ENCODE measurements around the gene ATXN2. TPM values are rescaled to one million over a fixed set of nuclear protein-coding genes. Genes with fewer than 3 reads are reported as not detected.

The ATXN2 gene
- total RNA-seq, 4 donors from 2014 or later, result 63.1 to 102 (median 63.8) TPM

- no peaks in the 10 kb centered on the region for H3K27me3 ChIP-seq
- 82 to 88% methylated on average over 11 to 16 of the region's 16 CpGs for WGBS, 2 donors
- intact Hi-C loops (cut with DNase I), result no loop called here
- no peaks in the 10 kb centered on the region for H3K36me3 ChIP-seq
- DNase-seq, result peak; percentile 23 to 44
- H3K4me3 ChIP-seq (replicated peaks in 1 of 3), result no peak overlapping the region
- H3K27ac ChIP-seq, result peak overlapping the region in 2 of 3 donors; percentile 48 to 71
- peaks cover 18 to 66% of the 10 kb centered on the region in 2 donors for H3K4me1 ChIP-seq
- TF ChIP-seq, protein P1, sequence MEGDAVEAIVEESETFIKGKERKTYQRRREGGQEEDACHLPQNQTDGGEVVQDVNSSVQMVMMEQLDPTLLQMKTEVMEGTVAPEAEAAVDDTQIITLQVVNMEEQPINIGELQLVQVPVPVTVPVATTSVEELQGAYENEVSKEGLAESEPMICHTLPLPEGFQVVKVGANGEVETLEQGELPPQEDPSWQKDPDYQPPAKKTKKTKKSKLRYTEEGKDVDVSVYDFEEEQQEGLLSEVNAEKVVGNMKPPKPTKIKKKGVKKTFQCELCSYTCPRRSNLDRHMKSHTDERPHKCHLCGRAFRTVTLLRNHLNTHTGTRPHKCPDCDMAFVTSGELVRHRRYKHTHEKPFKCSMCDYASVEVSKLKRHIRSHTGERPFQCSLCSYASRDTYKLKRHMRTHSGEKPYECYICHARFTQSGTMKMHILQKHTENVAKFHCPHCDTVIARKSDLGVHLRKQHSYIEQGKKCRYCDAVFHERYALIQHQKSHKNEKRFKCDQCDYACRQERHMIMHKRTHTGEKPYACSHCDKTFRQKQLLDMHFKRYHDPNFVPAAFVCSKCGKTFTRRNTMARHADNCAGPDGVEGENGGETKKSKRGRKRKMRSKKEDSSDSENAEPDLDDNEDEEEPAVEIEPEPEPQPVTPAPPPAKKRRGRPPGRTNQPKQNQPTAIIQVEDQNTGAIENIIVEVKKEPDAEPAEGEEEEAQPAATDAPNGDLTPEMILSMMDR (IDR thresholded peaks at IDR 0.05), result no peak
- TF ChIP-seq POLR2A (IDR thresholded peaks at IDR 0.05), result no peak
- H3K9me3 ChIP-seq, result no peaks in the 10 kb centered on the region
Measured at GRCh38 chr12:111435661-111436201, 163.4 kb downstream of the ATXN2 start.

- peak overlapping the region; percentile 48 to 71 (median 59) for H3K27ac ChIP-seq
- no peaks in the 10 kb centered on the region for H3K9me3 ChIP-seq
- 36 to 48% methylated on average over 16 of the region's 18 CpGs for WGBS, 2 donors
- H3K4me3 ChIP-seq (replicated peaks in 1 of 3), result no peak overlapping the region
- peaks cover 12 to 66% of the 10 kb centered on the region in 2 donors for H3K4me1 ChIP-seq
- intact Hi-C loops (cut with DNase I), result no loop called here
- peak in 1 of 2 donors; percentile 42 for DNase-seq
- H3K27me3 ChIP-seq, result no peaks in the 10 kb centered on the region
- peak in 1 of 2 donors; percentile 27 for TF ChIP-seq POLR2A (IDR thresholded peaks at IDR 0.05)
- TF ChIP-seq, protein P1 (IDR thresholded peaks at IDR 0.05), result no peak
- no peaks in the 10 kb centered on the region for H3K36me3 ChIP-seq
Measured at GRCh38 chr12:111434680-111435338, 164.3 kb downstream of the ATXN2 start.

DNA sequence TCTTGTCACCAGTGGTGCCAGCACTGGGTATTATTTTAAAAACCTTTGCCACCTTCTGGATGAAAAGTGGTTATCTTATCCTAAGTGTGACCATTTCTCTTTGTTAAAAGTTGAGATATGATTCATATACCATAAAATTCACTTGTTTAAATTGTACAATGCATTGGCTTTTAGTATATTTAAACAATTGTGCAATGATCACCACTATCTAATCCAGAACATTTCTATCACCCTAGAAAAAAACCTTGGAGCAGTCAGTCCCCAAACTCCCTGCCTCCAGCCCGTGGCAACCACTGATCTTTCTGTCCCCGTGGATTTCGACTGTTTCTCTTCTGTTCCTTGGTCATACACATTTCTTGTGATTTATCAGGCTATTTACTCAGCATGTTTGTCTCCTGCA is 165.1 kb downstream of the ATXN2 start:
- TF ChIP-seq POLR2A (IDR thresholded peaks at IDR 0.05), result no peak
- TF ChIP-seq, protein P1 (IDR thresholded peaks at IDR 0.05), result no peak
- no peak for DNase-seq
- 72 to 75% methylated on average over 3 of the region's 3 CpGs for WGBS, 2 donors
- no peaks in the 10 kb centered on the region for H3K9me3 ChIP-seq
- peak overlapping the region; percentile 48 to 71 (median 59) for H3K27ac ChIP-seq
- H3K4me3 ChIP-seq (replicated peaks in 1 of 3), result no peak overlapping the region
- H3K36me3 ChIP-seq, result no peaks in the 10 kb centered on the region
- H3K27me3 ChIP-seq, result no peaks in the 10 kb centered on the region
- H3K4me1 ChIP-seq, result peaks cover 12 to 66% of the 10 kb centered on the region in 2 donors
- intact Hi-C loops (cut with DNase I), result no loop called here

DNA sequence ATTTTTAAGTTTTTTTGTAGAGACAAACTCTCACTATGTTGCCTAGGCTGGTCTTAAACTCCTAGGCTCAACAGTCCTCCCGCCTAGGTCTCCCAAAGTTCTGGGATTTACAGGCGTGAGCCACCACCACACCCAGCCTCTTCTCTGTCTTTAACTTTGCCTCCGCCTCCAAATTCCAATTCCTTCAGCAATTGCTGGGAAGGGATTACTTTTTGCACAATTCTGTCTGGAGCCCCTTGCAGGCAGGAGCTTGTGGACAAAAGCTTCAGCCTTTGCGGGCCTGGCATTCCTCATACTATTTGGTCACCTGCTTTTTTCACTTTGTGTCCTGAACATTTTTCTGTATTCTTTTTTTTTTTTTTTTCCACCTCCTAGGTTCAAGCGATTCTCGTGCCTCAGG is 167.3 kb downstream of the ATXN2 start:
- H3K4me1 ChIP-seq, result peaks cover 12 to 61% of the 10 kb centered on the region in 2 donors
- 83 to 88% methylated on average over 6 of the region's 6 CpGs for WGBS, 2 donors
- no peak overlapping the region for H3K4me3 ChIP-seq (replicated peaks in 1 of 3)
- H3K27me3 ChIP-seq, result no peaks in the 10 kb centered on the region
- TF ChIP-seq POLR2A (IDR thresholded peaks at IDR 0.05), result no peak
- TF ChIP-seq, protein P1 (IDR thresholded peaks at IDR 0.05), result no peak
- H3K27ac ChIP-seq, result peak overlapping the region in 2 of 3 donors; percentile 59 to 71
- intact Hi-C loops (cut with DNase I), result no loop called here
- H3K36me3 ChIP-seq, result no peaks in the 10 kb centered on the region
- DNase-seq, result no peak
- no peaks in the 10 kb centered on the region for H3K9me3 ChIP-seq

All from thyroid gland (tissue), 4 donors.